Left ventricle myocardium inferior (tissue), 1 donor: ENCODE data around the gene PCSK9. TPM values are rescaled to one million over a fixed set of nuclear protein-coding genes. Genes with fewer than 3 reads are reported as not detected.

ENCODE experiments used
- DNase-seq: peaks from one replicate; pipeline ENCODE4 v3.0.0-alpha.2; 2020
- H3K27ac ChIP-seq: fragments of 200-600 bp; replicated peaks from 2 replicates; pipeline ENCODE4 v1.8.0; 2021
- H3K27me3 ChIP-seq: fragments of 200-600 bp; 2 replicates; pipeline ENCODE4 v1.8.0; 2021; ENCODE audit warnings: low read depth
- H3K36me3 ChIP-seq: fragments of 200-600 bp; 2 replicates; pipeline ENCODE4 v1.8.0; 2021
- H3K4me1 ChIP-seq: fragments of 200-600 bp; 2 replicates; pipeline ENCODE4 v1.8.0; 2021
- H3K4me3 ChIP-seq: fragments of 200-600 bp; 2 replicates; pipeline ENCODE4 v1.8.0; 2021; ENCODE audit warnings: mild to moderate bottlenecking, moderate library complexity
- H3K9me3 ChIP-seq: fragments of 200-600 bp; replicated peaks from 2 replicates; pipeline ENCODE4 v1.8.0; 2021
- intact Hi-C: fragments of 100-400 bp; cut with micrococcal nuclease; formaldehyde crosslinking; loops from one replicate; pipeline ENCODE4 v1.11.0; 2022
- total RNA-seq: library from RNA; stranded (reverse); fragmentation: NEBNext Ultra II Directional; extraction: Animal tissue kit (Norgen Biotek cat#: 25700); gene quantifications from one replicate; pipeline ENCODE4 v1.2.1, GENCODE V29; 2021
- TF ChIP-seq, protein P1 (sequence below): fragments of 200-600 bp; IDR thresholded peaks from 2 replicates; pipeline ENCODE4 v1.8.0; 2021; ENCODE audit warnings: antibody characterized with exemption, mild to moderate bottlenecking, borderline replicate concordance
- donor health status: DM: no; HTN: yes; CAD: no; lungs with severe emphysema.

The PCSK9 gene
- total RNA-seq, 1 donor from 2014 or later = not detected

DNA sequence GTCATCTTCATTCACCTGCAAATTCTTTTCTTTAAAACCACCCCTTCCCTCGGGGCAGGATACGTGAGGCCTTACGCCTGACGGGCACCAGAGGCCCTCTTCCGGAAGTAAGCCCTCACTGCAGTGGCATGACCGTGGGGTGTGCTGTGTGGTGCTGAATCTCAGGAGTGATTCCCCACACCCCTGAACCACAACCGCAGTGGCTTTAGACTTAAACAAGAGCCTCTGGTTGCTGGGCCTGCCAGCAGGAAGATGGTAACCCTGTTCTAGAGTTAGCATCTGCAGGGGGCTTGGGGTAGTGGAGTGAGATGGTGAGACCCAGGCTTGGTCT, 28.5 kb upstream of the PCSK9 start:
- TF ChIP-seq, protein P1, sequence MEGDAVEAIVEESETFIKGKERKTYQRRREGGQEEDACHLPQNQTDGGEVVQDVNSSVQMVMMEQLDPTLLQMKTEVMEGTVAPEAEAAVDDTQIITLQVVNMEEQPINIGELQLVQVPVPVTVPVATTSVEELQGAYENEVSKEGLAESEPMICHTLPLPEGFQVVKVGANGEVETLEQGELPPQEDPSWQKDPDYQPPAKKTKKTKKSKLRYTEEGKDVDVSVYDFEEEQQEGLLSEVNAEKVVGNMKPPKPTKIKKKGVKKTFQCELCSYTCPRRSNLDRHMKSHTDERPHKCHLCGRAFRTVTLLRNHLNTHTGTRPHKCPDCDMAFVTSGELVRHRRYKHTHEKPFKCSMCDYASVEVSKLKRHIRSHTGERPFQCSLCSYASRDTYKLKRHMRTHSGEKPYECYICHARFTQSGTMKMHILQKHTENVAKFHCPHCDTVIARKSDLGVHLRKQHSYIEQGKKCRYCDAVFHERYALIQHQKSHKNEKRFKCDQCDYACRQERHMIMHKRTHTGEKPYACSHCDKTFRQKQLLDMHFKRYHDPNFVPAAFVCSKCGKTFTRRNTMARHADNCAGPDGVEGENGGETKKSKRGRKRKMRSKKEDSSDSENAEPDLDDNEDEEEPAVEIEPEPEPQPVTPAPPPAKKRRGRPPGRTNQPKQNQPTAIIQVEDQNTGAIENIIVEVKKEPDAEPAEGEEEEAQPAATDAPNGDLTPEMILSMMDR = no peak
- Histone ChIP-seq H3K27me3 (peaks cover 37% of the 10 kb centered on the region), H3K27ac (no peak overlapping the region), H3K36me3 (no peaks in the 10 kb centered on the region), H3K4me3 (no peak overlapping the region), H3K9me3 (no peaks in the 10 kb centered on the region), H3K4me1 (no peaks in the 10 kb centered on the region)
- no peak for DNase-seq
- intact Hi-C loops = no loop called here

DNA sequence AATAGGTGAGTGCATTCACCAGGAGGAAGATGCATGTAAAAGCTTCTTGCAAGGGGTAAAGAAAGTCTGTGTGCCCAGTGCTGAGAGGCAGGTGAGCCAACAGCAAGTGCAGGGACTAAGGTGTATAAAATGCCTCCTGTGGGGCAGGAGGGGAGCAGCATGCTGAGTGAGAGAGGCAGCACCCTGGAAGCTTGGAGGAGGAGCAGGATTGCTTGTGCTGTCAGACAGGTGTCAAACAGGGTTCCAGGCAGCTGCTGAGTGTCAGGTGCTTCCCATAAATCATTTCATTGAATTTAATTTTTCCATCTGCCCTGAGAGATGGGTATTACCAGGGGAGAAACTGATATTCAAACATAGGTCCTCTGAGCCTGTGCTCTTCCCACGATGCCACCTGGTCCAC, 26.7 kb upstream of the PCSK9 start:
- intact Hi-C loops = no loop called here
- DNase-seq = no peak
- no peak overlapping the region for H3K27ac ChIP-seq
- H3K27me3 ChIP-seq = peaks cover 46% of the 10 kb centered on the region
- TF ChIP-seq, protein P1 = no peak
- H3K36me3 ChIP-seq = no peaks in the 10 kb centered on the region
- H3K4me3 ChIP-seq = no peak overlapping the region
- no peaks in the 10 kb centered on the region for H3K9me3 ChIP-seq
- H3K4me1 ChIP-seq = no peaks in the 10 kb centered on the region

DNA sequence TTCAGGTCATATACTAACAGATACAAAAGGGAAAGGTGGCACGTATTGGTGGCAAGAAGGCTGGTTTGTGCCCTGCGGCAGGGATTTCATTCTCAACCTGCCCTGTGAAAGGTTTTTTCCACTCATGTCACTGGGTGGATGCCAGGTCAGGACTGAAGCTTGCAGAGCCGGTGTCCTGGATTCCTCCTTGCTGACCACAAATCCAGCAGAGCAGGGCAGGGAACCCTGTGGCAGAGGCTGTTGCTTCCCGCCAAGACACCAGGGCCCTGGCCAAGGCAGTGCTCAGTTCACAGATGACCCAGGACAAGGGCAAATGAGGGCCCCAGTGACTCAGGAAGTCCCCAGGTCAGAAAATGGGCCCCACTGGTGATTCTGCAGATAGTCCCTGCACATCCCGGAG, 24.2 kb upstream of the PCSK9 start:
- no peaks in the 10 kb centered on the region for H3K9me3 ChIP-seq
- DNase-seq = no peak
- intact Hi-C loops = no loop called here
- no peaks in the 10 kb centered on the region for H3K4me1 ChIP-seq
- peaks cover 69% of the 10 kb centered on the region for H3K27me3 ChIP-seq
- H3K4me3 ChIP-seq = no peak overlapping the region
- no peaks in the 10 kb centered on the region for H3K36me3 ChIP-seq
- TF ChIP-seq, protein P1 = no peak
- no peak overlapping the region for H3K27ac ChIP-seq

DNA sequence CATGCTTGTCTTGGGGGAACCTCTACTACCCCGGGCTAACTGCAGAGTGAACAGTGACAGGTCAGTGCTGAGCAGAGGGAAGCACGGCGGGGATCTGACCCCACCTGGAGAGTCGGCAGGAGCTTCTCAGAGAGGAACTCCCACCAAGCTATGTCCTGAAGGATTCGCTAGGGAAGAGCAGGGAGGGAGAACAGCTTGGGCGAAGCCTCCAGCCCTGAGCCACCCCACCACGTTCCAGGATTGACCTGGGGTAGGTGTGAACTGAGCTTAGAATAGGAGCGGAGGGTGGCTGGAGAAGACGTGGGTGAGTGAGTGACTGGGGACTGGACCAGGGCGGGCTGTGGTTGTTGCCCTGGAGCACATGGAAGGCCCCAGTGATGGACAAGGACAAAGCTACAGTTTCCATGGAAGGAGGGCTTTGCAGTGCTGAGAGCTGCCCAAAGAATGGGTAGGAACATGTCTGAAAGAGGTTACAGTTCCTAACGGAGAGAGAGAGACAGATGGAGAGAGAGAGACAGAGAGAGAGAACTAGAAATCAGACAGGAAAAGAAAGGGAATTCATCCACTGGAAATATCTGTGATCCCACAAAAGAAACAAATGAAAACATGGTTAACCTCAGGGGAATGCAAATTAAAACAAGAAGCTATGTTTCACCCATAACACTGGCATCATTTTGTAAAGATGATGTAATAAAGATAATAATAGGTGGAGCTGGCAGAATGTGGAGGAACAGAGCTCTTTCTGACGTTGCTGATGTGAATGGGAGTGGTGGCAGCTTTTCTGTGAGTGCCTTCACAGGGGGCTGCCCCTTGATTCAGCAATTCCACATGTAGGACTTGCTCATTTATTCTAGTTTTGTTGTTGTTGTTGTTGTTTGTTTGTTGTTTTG, 23.4 kb upstream of the PCSK9 start:
- no peaks in the 10 kb centered on the region for H3K9me3 ChIP-seq
- H3K4me3 ChIP-seq = no peak overlapping the region
- intact Hi-C loops = no loop called here
- no peaks in the 10 kb centered on the region for H3K36me3 ChIP-seq
- no peak for DNase-seq
- H3K27me3 ChIP-seq = peaks cover 70% of the 10 kb centered on the region
- TF ChIP-seq, protein P1 = no peak
- H3K27ac ChIP-seq = no peak overlapping the region
- no peaks in the 10 kb centered on the region for H3K4me1 ChIP-seq

DNA sequence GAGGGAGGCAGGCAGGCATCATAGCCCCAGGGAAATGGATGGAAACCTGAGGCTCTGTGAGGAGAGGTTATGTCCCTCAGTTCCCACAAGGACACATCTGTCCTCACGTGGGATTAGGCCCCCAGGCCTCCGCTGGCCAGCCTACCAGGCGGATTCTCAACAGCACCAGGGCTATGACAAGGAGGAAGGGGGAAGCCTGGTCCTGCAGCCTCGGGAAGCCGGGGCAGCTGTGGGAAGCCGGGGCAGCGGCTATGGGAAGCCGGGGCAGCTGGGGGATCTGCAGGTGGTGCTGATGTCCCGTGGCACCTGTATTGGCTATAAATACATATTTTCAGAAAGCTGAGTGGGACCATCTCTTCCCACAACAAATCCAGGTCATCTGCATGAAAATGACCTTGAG, 21.0 kb upstream of the PCSK9 start:
- TF ChIP-seq, protein P1 = no peak
- Histone ChIP-seq H3K36me3 (no peaks in the 10 kb centered on the region), H3K4me3 (no peak overlapping the region), H3K4me1 (no peaks in the 10 kb centered on the region), H3K27ac (no peak overlapping the region), H3K9me3 (no peaks in the 10 kb centered on the region), H3K27me3 (peaks cover 56% of the 10 kb centered on the region)
- intact Hi-C loops = no loop called here
- no peak for DNase-seq
